Transverse colon (tissue), 4 donors: ENCODE results near the gene SBNO2.

ENCODE experiments used
- CTCF ChIP-seq, 5 experiments: fragments of 200-600 bp in 3 of 5; fragments of 450-650 bp in 2 of 5; sonication (generic) in 3 of 5; IDR thresholded peaks; 1 replicate in 2 of 5; 2 replicates in 3 of 5; pipeline ENCODE4 v1.5.1; 2016 to 2017; ENCODE audit warnings: antibody characterized with exemption in 5 of 5, inconsistent platforms in 3 of 5, mild to moderate bottlenecking in 2 of 5, moderate library complexity in 1 of 5
- POLR2A ChIP-seq: fragments of 450-650 bp; IDR thresholded peaks from one replicate; pipeline ENCODE4 v1.6.1; 2016; ENCODE audit warnings: antibody characterized with exemption, mild to moderate bottlenecking, moderate library complexity
- POLR2AphosphoS5 ChIP-seq, 3 donors: sonication (generic); formaldehyde crosslinking; IDR thresholded peaks; one replicate each; pipeline ENCODE4 v1.6.1; 2016; ENCODE audit warnings: antibody characterized with exemption in 3 of 3

GRCh38 chr19:1062387-1063029, 111.6 kb downstream of the SBNO2 start:
- TF ChIP-seq CTCF (IDR thresholded peaks at IDR 0.05) (no peak), POLR2A (no peak), POLR2AphosphoS5 (IDR thresholded peaks at IDR 0.05) (no peak)
